ENCODE measurements around the gene MORF4L1. TPM values are rescaled to one million over a fixed set of nuclear protein-coding genes. Genes with fewer than 3 reads are reported as not detected.
"Not testable (repeated sequence)": the region's sequence is repeated elsewhere in the genome, so short reads cannot be mapped to it uniquely, and the experiment has no call there.

MORF4L1 gene
- total RNA-seq, 1 donor from 2014 or later, result 661 TPM

- not testable (repeated sequence) for DNase-seq (ENCODE audit: low spot score)
These were observed 28.3 kb downstream of the MORF4L1 start for GRCh38 chr15:78900819-78901533.

GRCh38 chr15:78902281-78903032 lies 29.8 kb downstream of the MORF4L1 start:
- DNase-seq (ENCODE audit: low spot score), result not testable (repeated sequence)

GRCh38 chr15:78904599-78905358 lies 32.1 kb downstream of the MORF4L1 start:
- no peak for DNase-seq (ENCODE audit: low spot score)

- no peak for DNase-seq (ENCODE audit: low spot score)
These were observed 33.6 kb downstream of the MORF4L1 start for GRCh38 chr15:78906316-78906620.

GRCh38 chr15:78907577-78907976 lies 34.9 kb downstream of the MORF4L1 start:
- DNase-seq (ENCODE audit: low spot score), result no peak

- DNase-seq (ENCODE audit: low spot score), result no peak
These were observed 36.5 kb downstream of the MORF4L1 start for GRCh38 chr15:78909160-78909695.

GRCh38 chr15:78909791-78910228 lies 37.1 kb downstream of the MORF4L1 start:
- no peak for DNase-seq (ENCODE audit: low spot score)

- DNase-seq (ENCODE audit: low spot score), result no peak
These were observed 37.6 kb downstream of the MORF4L1 start for GRCh38 chr15:78910271-78910670.

GRCh38 chr15:78912316-78912715 lies 39.6 kb downstream of the MORF4L1 start:
- DNase-seq (ENCODE audit: low spot score), result no peak

GRCh38 chr15:78913012-78913411 lies 40.3 kb downstream of the MORF4L1 start:
- no peak for DNase-seq (ENCODE audit: low spot score)

- DNase-seq (ENCODE audit: low spot score), result no peak
These were observed 41.5 kb downstream of the MORF4L1 start for GRCh38 chr15:78914027-78914764.

- DNase-seq (ENCODE audit: low spot score), result peak; percentile 44
These were observed 42.8 kb downstream of the MORF4L1 start for GRCh38 chr15:78915341-78916087.

GRCh38 chr15:78916088-78916487 lies 43.4 kb downstream of the MORF4L1 start:
- DNase-seq (ENCODE audit: low spot score), result no peak

- DNase-seq (ENCODE audit: low spot score), result no peak
These were observed 45.2 kb downstream of the MORF4L1 start for GRCh38 chr15:78917888-78918287.

GRCh38 chr15:78921517-78921916 lies 48.8 kb downstream of the MORF4L1 start:
- DNase-seq (ENCODE audit: low spot score), result no peak

GRCh38 chr15:78921940-78922339 lies 49.2 kb downstream of the MORF4L1 start:
- no peak for DNase-seq (ENCODE audit: low spot score)

- no peak for DNase-seq (ENCODE audit: low spot score)
These were observed 49.8 kb downstream of the MORF4L1 start for GRCh38 chr15:78922527-78922926.

- no peak for DNase-seq (ENCODE audit: low spot score)
These were observed 50.3 kb downstream of the MORF4L1 start for GRCh38 chr15:78923015-78923414.

GRCh38 chr15:78923480-78924360 lies 51.0 kb downstream of the MORF4L1 start:
- no peak for DNase-seq (ENCODE audit: low spot score)
